ENCODE data around the gene WFIKKN2.

WFIKKN2 gene

GRCh38 chr17:50792132-50792531 lies 43.3 kb upstream of the WFIKKN2 start (continued):
- no peak for TF ChIP-seq ZBTB49 (tag by site-specific recombination; IDR thresholded peaks at IDR 0.05; ENCODE audit: low read depth)
- no peak for TF ChIP-seq OSR2 (tag by site-specific recombination; IDR thresholded peaks at IDR 0.05)
- TF ChIP-seq ZNF146 (tag by site-specific recombination; IDR thresholded peaks at IDR 0.05) = no peak
- TF ChIP-seq ZNF529 (tag by site-specific recombination; IDR thresholded peaks at IDR 0.05; ENCODE audit: insufficient replicate concordance) = no peak

GRCh38 chr17:50793007-50793406 lies 42.4 kb upstream of the WFIKKN2 start:
- H3K27ac ChIP-seq (ENCODE audit: extremely low read depth, low read depth, low read length) = no peak overlapping the region
- CTCF ChIA-PET = interaction anchor here (1.1 to 2.2 kb wide), 3 partner anchors 10 to 59 kb away, joined by 3 to 8 read pairs (median 4); no protein-coding TSS in a partner anchor
- H3K4me3 ChIP-seq (ENCODE audit: low read depth, low read length) = no peak overlapping the region
- H3K9me3 ChIP-seq (ENCODE audit: control insufficient read depth, insufficient read depth, low read depth, low read length) = no peaks in the 10 kb centered on the region
- TF ChIP-seq ZSCAN23 (tag by site-specific recombination; IDR thresholded peaks at IDR 0.05) (no peak), ZNF280D (tag by site-specific recombination; IDR thresholded peaks at IDR 0.05) (no peak), ZBTB10 (tag by site-specific recombination; IDR thresholded peaks at IDR 0.05) (no peak)
- no peaks in the 10 kb centered on the region for H3K4me1 ChIP-seq (ENCODE audit: control insufficient read depth, insufficient read depth, low read length)
- POLR2A ChIA-PET = no interaction called here
- H3K36me3 ChIP-seq (ENCODE audit: control insufficient read depth in 2 of 2, insufficient read depth in 1 of 2, low read length in 2 of 2) = no peaks in the 10 kb centered on the region

- Histone ChIP-seq H3K9me3 (ENCODE audit: control insufficient read depth, insufficient read depth, low read depth, low read length) (no peaks in the 10 kb centered on the region), H3K27ac (ENCODE audit: extremely low read depth, low read depth, low read length) (no peak overlapping the region), H3K36me3 (ENCODE audit: control insufficient read depth in 2 of 2, insufficient read depth in 1 of 2, low read length in 2 of 2) (no peaks in the 10 kb centered on the region), H3K4me1 (ENCODE audit: control insufficient read depth, insufficient read depth, low read length) (no peaks in the 10 kb centered on the region), H3K4me3 (ENCODE audit: low read depth, low read length) (no peak overlapping the region)
- CTCF ChIA-PET = interaction anchor here (1.1 to 3.4 kb wide), 3 partner anchors 10 to 432 kb away, joined by 3 to 29 read pairs (median 5); no protein-coding TSS in a partner anchor
- POLR2A ChIA-PET = no interaction called here
- TF ChIP-seq RBAK (tag by site-specific recombination; IDR thresholded peaks at IDR 0.05) (no peak), ZNF280D (tag by site-specific recombination; IDR thresholded peaks at IDR 0.05) (no peak), SCRT1 (tag by site-specific recombination; IDR thresholded peaks at IDR 0.05; ENCODE audit: borderline replicate concordance) (no peak), ZNF292 (tag by site-specific recombination; IDR thresholded peaks at IDR 0.05; ENCODE audit: borderline replicate concordance, low read depth) (no peak), ZNF518A (tag by site-specific recombination; conservative IDR thresholded peaks at IDR 0.05; ENCODE audit: low read depth) (no peak), EGR2 (tag by site-specific recombination; IDR thresholded peaks at IDR 0.05; ENCODE audit: low read depth) (peak; percentile 85), KLF1 (tag by site-specific recombination; IDR thresholded peaks at IDR 0.05) (peak; percentile 51; the same call in 1 of the 2 replicates), ZNF423 (tag by site-specific recombination; IDR thresholded peaks at IDR 0.05) (no peak), ZNF140 (tag by site-specific recombination; IDR thresholded peaks at IDR 0.05) (no peak)
Measured at GRCh38 chr17:50794361-50794760, 41.0 kb upstream of the WFIKKN2 start.

All from HEK293 (cell line).